Kidney (tissue), 14 donors: Measurements from ENCODE around the gene PRKN. TPM values are rescaled to one million over a fixed set of nuclear protein-coding genes. Genes with fewer than 3 reads are reported as not detected.

Experiments used
- DNase-seq, 5 donors: peaks; one replicate each; pipeline ENCODE4 v3.0.0-alpha.2; 2013 to 2020
- FAIRE-seq: peaks from 2 replicates; lab custom pipeline; 2012; peaks lifted over from hg19 to GRCh38; lab: Jason Lieb, UNC
- H3K27ac ChIP-seq, 2 donors: one replicate each; pipeline ENCODE4 v1.7.0; 2013; ENCODE audit warnings: low read depth in 2 of 2, low read length in 2 of 2, inconsistent platforms in 1 of 2
- H3K27me3 ChIP-seq: one replicate; pipeline ENCODE4 v1.7.1; 2013; ENCODE audit warnings: low read length, inconsistent platforms; ENCODE audit not compliant: control insufficient read depth, insufficient read depth
- H3K36me3 ChIP-seq, 3 donors: one replicate each; pipeline versions ENCODE4 v1.7.0 to v1.7.1; 2013; ENCODE audit warnings: low read length in 3 of 3, control low read depth in 1 of 3, inconsistent platforms in 1 of 3; ENCODE audit not compliant: insufficient read depth in 3 of 3, control insufficient read depth in 2 of 3
- H3K4me1 ChIP-seq, 3 donors: one replicate each; pipeline versions ENCODE4 v1.7.0 to v1.7.1; 2013; ENCODE audit warnings: low read length in 3 of 3, inconsistent platforms in 1 of 3, low read depth in 1 of 3; ENCODE audit not compliant: control insufficient read depth in 2 of 3, insufficient read depth in 2 of 3
- H3K4me3 ChIP-seq, 3 donors: one replicate each; pipeline versions ENCODE4 v1.7.0 to v1.8.1; 2013; ENCODE audit warnings: low read length in 3 of 3, control low read depth in 1 of 3, inconsistent platforms in 1 of 3
- H3K9ac ChIP-seq, 3 donors: one replicate each; pipeline versions ENCODE4 v1.7.0 to v1.7.1; 2013; ENCODE audit warnings: low read length in 3 of 3, control low read depth in 1 of 3, inconsistent platforms in 1 of 3
- H3K9me3 ChIP-seq, 3 donors: one replicate each; pipeline versions ENCODE4 v1.7.0 to v1.7.1; 2013; ENCODE audit warnings: low read length in 3 of 3, control low read depth in 1 of 3, inconsistent platforms in 1 of 3; ENCODE audit not compliant: control insufficient read depth in 2 of 3, insufficient read depth in 1 of 3
- CTCF ChIP-seq: IDR thresholded peaks from 3 replicates; pipeline ENCODE4 v1.5.1; 2012; ENCODE audit warnings: mild to moderate bottlenecking, moderate library complexity, borderline replicate concordance; ENCODE audit not compliant: insufficient read depth; ENCODE audit errors: extremely low read depth
- intact Hi-C: fragments of 100-400 bp; cut with DNase I; formaldehyde crosslinking; loops from one replicate; pipeline ENCODE4 v1.11.1; 2022
- polyA plus RNA-seq: library from polyadenylated mRNA; stranded (reverse); fragments of 350-450 nt; fragmentation: Illumina TruSeq; extraction: RNeasy Lipid Tissue Mini Kit (QIAGEN cat#74804); gene quantifications from one replicate; pipeline ENCODE4 v1.2.3, GENCODE V29; 2014; ENCODE audit warnings: low read depth, low replicate concordance; ENCODE audit not compliant: insufficient read depth
- total RNA-seq: library from RNA; stranded (reverse); fragmentation: NEBNext Ultra II Directional; extraction: Animal tissue kit (Norgen Biotek cat#: 25700); gene quantifications from one replicate; pipeline ENCODE4 v1.2.1, GENCODE V29; 2021
- donor health status: control.
- donor health status: control.
- donor health status: control.
- donor health status: control.
- donor health status: control.
- donor health status: DM: yes; HTN: yes; CAD: no.
- donor health status: Normal renal cell carcinoma (clear cell type).

The PRKN gene
- total and polyA plus RNA-seq, 2 donors from 2014 or later = 8.6 to 10.4 TPM

GRCh38 chr6:161401587-161402309, 1325.8 kb downstream of the PRKN start:
- intact Hi-C loops = no loop called here
- Histone ChIP-seq H3K27me3 (no peaks in the 10 kb centered on the region), H3K4me1 (no peaks in the 10 kb centered on the region), H3K27ac (no peak overlapping the region), H3K4me3 (no peak overlapping the region), H3K36me3 (no peaks in the 10 kb centered on the region), H3K9ac (no peak overlapping the region), H3K9me3 (peaks cover 0 to 8% (median 0%) of the 10 kb centered on the region in 3 donors)
- DNase-seq (no peak), FAIRE-seq (no peak)
- TF ChIP-seq CTCF = no peak

DNA sequence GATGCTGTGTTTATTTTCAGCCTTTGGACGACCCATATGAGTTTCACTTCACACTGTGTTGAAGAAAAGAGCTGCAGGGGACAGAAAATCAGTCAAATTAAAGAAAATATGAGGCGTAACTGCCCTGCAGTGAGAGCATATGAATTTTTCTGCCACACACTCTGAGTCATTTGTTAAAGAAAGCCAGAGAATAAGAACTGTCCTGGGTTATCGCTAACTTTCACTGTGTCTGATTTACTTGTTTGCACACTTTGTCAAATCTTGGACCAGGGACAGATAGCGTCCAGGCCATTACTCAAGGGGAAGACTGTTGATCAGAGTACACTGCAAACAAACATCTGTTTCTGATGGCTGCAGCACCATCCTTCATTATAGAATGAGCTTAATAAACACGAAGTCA, 1326.9 kb downstream of the PRKN start:
- no peak for DNase-seq
- no peaks in the 10 kb centered on the region for H3K4me1 ChIP-seq
- intact Hi-C loops = no loop called here
- H3K4me3 ChIP-seq = no peak overlapping the region
- H3K9ac ChIP-seq = no peak overlapping the region
- no peaks in the 10 kb centered on the region for H3K36me3 ChIP-seq
- H3K27me3 ChIP-seq = no peaks in the 10 kb centered on the region
- no peak for FAIRE-seq
- no peak for TF ChIP-seq CTCF
- H3K9me3 ChIP-seq = peaks cover 0 to 8% (median 0%) of the 10 kb centered on the region in 3 donors
- H3K27ac ChIP-seq = no peak overlapping the region

- Histone ChIP-seq H3K27me3 (no peaks in the 10 kb centered on the region), H3K4me3 (no peak overlapping the region), H3K36me3 (no peaks in the 10 kb centered on the region), H3K9me3 (no peaks in the 10 kb centered on the region), H3K27ac (no peak overlapping the region), H3K9ac (no peak overlapping the region), H3K4me1 (no peaks in the 10 kb centered on the region)
- TF ChIP-seq CTCF = no peak
- DNase-seq (no peak), FAIRE-seq (no peak)
- intact Hi-C loops = no loop called here
These were observed 1331.0 kb downstream of the PRKN start for GRCh38 chr6:161396539-161396938.
